ENCODE results near the gene CYSRT1. TPM values are rescaled to one million over a fixed set of nuclear protein-coding genes. Genes with fewer than 3 reads are reported as not detected.

Gene CYSRT1
- total RNA-seq, 1 experiment from 2014 or later: 16.0 TPM

DNA sequence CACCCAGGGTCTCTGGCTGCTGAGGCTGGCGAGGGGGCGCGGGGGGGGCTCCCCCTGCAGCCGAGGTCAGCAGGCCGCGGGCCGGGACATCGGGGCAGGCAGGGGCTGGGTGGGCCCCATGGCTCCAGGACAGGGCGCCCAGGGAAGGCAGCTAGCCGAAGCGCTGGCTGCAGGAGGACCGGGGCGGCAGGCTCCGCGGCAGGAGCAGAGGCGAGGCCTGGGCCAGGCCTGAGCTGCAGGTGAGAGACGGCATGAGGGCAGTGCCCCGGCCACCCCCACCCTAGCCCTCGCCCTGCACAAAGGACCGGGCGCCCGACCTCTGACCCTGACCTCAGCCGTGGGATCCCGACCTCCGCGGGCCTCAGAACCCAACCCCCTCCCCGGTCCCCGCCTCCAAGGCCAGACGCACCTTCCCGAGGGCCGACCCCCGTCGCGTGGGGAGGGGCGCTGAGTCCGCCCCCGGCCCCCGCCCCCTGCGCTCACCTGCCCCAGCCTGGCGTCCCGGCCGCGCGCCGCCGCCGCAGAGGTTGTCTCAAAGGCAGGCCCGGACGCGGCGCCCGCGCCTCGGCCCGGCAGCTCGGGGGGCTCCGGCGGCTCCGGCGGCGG, 3.4 kb upstream of the CYSRT1 start:
- in situ Hi-C loops (cut with HindIII; ENCODE audit: low sequenced_read_pairs): no loop called here
- DNase-seq (ENCODE audit: low spot score): no peak

DNA sequence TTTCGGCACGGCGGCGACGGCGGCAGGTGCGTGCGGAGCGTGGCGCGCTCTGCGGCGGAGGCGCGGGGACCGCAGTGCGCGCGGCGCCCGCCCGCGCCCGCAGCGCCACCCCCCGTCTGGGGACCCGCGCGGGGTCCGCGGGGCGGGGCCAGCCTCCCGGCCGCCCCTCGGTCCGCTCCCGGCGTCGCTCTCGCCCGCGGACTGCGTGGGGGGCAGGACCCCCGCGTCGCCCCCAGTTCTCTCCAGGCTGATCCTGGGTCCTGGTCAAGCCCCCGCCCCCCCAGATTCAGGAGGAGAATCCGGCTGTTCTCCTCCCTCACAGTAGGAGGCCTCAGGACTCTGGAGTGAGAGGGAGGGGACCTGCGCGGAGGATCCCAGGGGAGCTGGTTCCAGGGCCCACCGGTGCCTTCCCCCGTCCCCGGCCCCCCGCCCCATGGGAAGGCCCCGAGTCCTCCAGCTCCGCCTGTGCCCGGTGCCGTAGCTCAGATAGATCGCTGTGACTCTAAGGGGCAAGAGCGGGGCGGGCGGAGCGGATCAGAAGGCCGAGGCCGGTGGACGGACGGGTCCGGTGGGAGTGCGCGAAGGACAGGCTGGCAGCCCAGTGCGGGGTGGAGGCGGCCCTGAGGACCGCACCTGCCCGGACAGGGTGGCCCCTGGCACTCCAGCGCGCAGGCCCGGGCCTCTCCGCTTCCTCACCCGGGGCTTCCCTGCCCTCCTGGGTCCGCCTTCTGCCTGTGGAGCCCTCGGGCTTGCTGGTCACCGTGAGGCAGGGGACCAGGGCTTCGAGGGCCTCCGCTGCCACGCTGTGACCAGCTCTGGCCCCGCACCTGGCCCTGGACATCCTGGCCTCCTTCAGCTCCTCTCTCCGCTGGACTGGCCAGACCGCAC, 2.5 kb upstream of the CYSRT1 start, which contains the start of gene RNF208:
RNF208 (minus strand) TSS at position 51 of the 888 bp plus-strand sequence. CDS start 1,028 bp downstream, outside the sequence.
- DNase-seq (ENCODE audit: low spot score): no peak
- in situ Hi-C loops (cut with HindIII; ENCODE audit: low sequenced_read_pairs): no loop called here

DNA sequence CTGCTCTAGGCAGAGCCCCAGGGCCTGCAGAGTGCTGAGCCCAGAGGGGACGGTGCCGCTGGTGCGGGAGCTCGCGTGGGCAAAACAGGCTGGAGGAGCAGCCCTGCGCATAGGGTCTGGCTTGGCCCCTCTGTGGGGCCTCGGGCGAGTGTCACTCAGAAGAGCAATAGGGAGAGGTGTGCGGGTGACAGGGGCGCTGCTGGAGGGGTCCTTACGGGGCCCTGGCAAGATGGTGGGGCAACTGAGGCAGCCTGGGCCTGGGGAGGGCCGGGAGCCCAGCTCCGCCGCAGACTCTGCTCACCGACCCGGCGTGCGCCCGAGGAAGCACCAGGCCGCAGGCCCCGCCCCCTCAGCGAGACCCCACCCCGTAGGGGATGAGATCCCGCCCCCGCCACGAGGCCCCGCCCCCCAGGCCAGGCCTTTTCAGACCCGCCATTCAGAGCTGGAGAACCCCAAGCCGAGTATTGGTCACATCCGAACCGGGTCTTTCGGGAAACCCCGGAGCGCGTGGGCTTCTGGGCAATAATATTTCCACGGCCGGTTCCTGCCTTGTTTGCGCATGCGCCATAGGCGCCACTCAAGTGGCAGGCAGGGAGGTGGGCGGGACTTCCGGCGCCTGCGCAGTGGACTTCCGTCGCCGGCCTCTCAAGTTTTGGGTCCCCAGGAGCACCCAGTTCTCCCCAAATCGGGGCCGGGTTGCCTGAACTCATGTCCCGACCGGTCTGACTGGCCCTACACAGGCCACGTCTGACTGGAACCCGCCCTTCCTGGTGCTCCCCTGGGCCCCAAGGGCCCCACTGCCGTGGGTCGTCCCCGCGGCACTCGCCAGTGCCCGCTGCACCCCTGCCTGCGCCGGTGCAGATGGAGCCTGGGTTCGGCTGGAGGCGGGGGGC, 1.6 kb upstream of the CYSRT1 start:
- in situ Hi-C loops (cut with HindIII; ENCODE audit: low sequenced_read_pairs): no loop called here

DNA sequence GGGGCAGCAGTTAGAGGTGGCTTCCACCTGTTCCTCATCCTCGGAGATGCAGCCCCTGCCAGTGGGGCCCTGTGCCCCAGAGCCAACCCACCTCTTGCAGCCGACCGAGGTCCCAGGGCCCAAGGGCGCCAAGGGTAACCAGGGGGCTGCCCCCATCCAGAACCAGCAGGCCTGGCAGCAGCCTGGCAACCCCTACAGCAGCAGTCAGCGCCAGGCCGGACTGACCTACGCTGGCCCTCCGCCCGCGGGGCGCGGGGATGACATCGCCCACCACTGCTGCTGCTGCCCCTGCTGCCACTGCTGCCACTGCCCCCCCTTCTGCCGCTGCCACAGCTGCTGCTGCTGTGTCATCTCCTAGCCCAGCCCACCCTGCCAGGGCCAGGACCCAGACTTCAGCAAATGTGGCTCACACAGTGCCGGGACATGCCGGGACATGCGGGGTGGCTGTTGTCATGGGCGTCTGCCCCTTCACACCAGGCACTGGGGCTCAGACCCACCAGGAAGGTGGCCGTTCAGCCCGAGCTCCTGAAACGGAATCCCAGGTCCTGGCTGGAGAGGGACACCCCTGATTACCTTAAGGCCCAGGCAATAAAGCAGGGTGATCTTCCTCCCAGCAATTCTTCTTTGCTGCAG, 841 bp downstream of the CYSRT1 start:
- in situ Hi-C loops (cut with HindIII; ENCODE audit: low sequenced_read_pairs): no loop called here

More for the DNA sequence above, 1.6 kb upstream of the CYSRT1 start:
- peak; percentile 97 for DNase-seq (ENCODE audit: low spot score)

DNA sequence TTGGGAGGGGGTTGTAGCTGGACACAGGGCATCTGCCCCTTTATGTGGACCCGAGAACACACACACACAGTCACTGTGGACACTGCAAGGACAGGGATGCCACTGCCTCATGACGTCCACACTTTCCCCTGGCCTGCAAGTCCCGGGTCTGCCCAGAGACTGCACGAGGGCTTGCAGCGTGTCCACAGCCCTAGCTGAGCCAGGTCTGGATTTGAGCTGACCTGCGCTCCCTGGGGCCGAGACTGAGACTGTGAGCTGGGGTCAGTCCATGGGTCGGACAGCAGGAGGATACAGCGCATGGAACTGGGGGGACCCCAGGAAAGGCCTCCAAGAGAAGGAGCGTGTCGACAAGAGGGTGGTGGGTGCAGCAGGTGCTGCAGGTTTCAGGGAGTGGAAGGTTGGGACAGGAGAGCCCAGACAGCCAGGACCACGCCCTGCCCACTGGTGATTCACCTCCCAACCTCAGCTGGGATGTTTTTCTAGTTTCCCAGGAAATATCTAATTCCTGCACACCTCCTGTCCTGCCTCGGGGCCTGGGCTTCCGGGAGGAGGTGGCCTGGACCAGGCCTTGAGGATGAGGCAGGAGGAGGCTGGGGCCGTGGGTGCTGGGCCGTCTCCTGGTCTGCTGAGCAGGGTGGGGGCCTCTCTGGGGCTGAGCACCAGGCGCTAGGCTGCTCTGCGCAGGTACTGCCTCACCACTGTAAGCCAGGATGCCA, 1.5 kb downstream of the CYSRT1 start:
- no peak for DNase-seq (ENCODE audit: low spot score)
- in situ Hi-C loops (cut with HindIII; ENCODE audit: low sequenced_read_pairs): no loop called here

More for the DNA sequence above, 841 bp downstream of the CYSRT1 start:
- no peak for DNase-seq (ENCODE audit: low spot score)

DNA sequence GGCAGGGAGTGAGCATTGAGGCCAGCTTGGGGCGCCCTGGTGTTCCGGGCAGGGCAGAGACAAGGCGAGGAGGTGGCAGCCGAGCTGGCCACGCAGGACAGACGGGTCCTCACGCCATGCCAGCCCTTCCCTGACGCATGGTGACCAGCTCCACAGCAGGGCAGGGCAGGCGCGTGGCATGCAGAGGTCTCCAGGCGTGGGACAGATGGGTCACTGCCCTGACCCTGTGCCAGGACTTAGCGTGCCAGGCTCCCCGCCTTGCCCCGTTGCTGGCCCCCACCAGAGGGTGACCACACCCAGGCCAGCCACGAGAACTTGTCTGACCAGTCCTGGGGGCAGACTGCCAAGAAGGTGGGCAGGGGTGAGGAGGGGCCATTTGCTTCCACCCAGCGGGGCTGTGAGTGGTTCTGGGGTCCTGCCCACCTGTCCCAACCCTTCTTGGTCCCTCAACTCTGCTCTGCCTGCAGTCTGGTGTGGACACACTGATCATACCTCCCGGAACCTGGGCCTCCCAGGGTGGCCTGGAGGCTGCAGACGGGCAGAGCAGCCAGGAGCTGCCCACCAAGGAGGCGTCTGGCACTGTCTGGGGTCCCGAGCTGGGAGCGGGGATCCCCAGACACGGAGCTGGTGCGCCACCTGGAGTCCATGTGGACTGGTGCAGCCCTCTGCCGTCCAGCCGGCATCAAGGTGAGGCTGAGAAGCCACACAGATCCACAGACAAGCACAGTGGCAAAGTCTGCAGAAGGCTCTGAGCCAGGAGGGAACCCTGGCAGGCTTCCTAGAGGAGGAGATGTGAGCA, 2.3 kb downstream of the CYSRT1 start, which contains the start of gene RNF224:
RNF224 (plus strand) TSS at position 449 of the 799 bp plus-strand sequence. CDS start 834 bp downstream, outside the sequence.
- in situ Hi-C loops (cut with HindIII; ENCODE audit: low sequenced_read_pairs): no loop called here
- DNase-seq (ENCODE audit: low spot score): peak; percentile 79

DNA sequence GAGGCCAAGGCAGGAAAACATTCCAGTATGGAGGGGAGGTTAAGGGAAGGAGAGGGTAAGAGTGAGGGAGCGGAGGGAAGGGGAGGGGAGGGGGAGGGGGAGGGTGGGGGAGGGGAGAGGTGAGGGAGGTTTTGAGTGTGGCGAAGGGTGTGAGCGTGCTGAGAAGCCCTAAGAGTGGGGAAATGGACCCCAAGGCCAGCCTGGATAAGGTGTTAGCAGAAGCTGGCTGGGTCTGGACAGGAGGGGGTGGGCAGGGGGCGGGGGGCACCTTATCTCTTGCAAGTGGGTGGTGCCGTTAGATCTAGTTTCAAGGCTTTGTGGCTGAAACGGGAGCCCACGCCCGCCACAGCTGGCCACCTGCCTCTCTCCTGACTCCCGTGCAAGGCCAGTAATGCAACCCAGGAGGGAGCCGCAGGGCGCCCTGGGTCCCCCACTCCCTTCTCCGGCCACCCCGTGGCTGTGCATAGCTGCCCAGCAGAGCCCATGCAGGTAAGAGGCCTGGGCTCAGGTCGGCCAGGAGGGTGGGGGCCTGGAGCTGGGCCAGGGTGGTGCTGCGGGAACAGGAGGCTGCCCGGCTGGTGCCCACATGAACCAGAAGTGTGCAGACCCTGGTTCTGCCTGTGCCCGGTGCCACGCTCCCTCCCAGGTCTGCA, 3.0 kb downstream of the CYSRT1 start:
- in situ Hi-C loops (cut with HindIII; ENCODE audit: low sequenced_read_pairs): no loop called here
- DNase-seq (ENCODE audit: low spot score): no peak

DNA sequence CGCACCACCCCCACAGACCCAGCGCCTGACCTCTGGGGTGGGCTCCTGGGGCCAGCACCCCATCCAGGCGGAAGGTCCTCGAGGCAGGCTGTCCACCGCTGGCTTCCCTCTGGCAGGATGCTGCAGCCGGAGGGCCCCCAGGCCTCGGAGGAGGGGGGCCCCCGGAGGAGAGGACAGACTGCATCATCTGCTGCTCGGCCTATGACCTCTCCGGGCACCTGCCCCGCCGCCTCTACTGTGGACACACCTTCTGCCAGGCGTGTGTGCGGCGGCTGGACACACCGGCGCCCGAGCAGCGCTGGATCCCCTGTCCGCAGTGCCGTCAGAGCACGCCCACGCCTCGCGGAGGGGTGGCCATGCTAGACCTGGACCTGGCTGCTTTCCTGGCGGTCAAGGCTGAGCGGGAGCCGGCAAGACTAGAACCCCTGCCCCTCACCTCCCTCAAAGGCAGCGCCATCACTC, 3.6 kb downstream of the CYSRT1 start:
- no peak for DNase-seq (ENCODE audit: low spot score)
- in situ Hi-C loops (cut with HindIII; ENCODE audit: low sequenced_read_pairs): no loop called here

DNA sequence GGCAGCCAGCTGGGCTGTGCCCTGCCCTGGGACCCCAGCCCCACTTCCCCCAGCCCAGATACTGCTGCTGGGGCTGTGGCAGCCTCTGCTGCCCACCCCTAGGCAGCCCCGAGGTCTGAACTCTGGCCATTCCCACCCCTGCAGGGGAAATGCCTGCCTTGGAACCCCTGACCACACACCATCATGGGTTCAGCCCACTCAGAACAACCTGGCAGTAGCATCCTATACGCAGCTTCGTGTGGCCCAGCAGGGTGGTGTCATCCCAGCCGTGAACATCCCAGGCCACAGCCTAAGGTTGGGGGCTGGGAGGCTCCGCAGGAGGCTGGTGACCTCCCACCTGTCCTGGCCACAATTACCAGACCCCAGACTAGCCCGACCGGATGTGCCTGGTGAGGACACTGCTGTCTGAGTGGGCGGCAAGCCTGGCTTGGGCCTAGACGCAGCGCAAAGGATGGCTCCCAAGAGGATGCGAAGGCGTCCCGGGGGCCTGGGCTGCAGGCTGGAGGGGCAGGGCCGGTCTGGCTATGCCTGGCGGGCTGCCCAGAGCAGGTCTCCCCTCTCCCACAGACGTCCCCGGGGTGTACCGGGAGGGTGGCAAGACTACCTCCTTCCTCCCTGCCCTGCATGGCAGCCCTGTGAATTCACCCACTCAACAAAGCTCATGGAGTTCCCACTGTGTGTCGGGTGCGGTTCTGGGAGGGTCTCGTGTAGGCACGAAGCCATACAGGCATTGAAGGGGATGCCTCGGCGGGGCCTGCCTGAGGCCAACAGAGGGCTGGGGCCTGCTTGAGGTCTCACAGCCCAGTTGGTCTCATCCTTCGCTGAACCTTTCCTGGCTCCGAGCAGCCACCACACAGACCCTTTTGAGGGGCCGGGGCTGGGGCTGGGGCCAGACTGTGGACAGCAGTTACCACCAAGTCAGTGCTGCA, 4.3 kb downstream of the CYSRT1 start:
- in situ Hi-C loops (cut with HindIII; ENCODE audit: low sequenced_read_pairs): no loop called here
- no peak for DNase-seq (ENCODE audit: low spot score)

DNA sequence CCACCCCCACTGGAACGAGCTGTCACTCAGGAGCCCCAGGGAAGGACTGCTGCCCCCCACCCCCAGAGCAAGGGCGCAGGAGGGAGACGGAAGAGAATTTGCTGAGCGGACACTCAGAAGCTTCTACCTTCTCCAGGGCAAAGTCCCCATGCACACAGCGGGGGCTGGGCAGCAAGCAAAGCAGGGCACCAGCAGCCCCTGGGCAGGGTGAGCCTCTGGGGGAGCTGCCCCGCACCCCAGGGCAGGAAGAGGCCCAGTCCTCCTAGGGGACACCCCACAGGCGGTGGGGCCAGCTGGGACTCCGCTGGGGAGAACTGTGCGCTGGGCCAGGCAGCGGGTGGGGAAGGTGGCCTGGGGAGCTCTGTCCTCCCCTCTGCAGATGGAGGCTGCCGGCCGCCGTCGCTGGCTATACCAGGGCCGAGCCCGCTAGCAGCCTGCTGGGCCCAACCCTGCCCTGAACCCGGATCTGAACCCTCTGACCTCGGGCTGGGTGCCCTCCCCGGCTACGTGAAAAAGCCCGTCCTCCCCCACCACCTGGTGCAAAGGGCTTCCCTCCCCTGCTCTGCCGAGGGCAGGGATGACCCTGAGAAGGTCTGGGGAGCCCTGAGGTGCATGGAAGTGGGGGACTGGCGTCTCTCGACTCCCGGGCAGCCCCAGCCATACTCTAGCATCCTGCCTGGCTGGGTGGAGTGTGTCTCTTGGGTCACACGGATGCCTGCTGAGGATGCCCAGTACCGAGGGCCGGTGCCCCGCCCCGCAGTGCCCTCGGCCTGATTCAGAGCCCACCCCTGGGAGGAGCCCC, 5.1 kb downstream of the CYSRT1 start:
- no peak for DNase-seq (ENCODE audit: low spot score)
- in situ Hi-C loops (cut with HindIII; ENCODE audit: low sequenced_read_pairs): no loop called here

DNA sequence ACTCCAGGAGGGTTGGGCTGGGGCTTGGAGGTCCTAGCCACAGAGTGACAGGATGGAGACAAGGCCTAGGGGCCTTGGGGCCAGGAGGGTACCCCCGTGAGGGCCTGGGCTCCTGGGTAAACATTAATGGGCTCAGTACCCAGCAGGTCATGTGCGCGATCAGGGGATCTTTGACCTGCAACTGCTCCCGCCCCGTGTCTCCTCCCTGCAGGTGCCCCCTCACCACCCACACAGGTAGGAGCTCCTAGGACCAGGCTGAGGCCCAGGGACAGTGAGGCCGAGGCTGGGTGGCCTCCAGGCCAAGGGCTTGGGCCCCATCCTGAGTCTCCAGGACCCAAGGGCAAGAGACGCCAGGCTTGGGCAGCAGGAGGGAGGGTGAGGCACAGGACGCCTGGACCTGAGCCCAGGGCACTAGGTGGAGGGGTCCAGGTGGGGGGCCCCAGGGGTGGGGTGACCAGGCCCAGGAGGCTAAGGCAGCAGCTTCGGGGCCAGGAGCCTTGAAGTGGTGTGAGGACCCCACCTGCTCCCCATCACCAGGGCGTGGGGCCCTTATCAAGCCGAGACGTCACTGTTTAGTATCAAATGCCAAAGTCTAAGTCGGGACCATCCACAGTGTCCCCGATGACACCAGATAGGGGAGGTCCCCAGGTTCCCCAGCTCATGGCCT, 5.9 kb downstream of the CYSRT1 start, which contains the start of gene SLC34A3:
SLC34A3 (plus strand) TSS at position 197 of the 667 bp plus-strand sequence. CDS start 802 bp downstream, outside the sequence.
- in situ Hi-C loops (cut with HindIII; ENCODE audit: low sequenced_read_pairs): no loop called here
- DNase-seq (ENCODE audit: low spot score): no peak

DNA sequence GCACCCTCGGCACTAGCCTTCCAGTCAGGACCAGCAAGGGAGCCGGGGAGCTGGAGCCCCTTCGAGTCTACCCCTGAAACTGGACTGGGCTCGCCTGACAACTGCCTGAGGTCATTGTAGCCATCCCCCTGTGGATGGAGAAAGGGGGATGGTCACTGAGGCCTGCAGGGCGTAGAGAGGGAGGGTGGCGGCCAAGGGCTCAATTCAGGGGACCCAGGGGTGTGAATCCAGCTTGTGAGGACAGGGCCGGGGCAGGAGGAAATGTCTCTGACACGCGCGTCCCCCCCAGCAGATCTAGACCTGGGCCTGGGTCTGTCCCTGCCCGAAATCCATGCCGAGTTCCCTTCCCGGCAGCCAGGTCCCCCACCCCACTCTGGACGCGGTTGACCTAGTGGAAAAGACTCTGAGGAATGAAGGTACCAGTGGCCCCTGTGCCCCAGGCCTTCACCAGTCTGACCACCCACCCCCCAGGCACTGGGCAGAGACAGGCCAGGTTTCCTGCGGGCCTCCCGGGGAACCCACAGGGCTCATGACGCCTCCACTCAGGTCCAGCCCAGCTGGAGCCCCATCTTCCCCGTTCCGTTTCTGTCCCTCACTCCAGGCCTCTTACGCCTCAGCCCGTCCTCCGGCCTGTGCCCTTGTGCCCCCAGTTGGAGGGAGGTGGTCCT, 6.5 kb downstream of the CYSRT1 start:
- in situ Hi-C loops (cut with HindIII; ENCODE audit: low sequenced_read_pairs): no loop called here
- DNase-seq (ENCODE audit: low spot score): no peak

DNA sequence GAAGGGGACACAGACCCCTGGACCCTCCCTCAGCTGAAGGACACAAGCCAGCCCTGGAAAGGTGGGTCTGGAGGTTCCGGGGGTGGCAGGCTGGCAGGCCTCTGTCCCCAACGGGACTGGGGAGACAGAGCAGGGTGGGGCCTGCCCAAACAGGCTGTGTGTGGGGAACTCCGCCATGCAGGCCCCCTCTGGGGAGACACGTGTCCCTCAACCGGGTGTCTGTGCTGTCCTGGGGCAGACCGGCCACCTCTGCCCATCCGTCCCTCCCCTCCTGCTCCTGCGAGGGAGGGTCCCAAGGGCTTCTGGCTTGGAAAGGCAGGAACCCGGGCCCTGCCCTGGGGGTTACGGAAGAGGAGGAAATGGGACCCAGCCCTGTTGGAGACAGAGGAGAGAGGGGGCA, 7.1 kb downstream of the CYSRT1 start:
- no peak for DNase-seq (ENCODE audit: low spot score)
- in situ Hi-C loops (cut with HindIII; ENCODE audit: low sequenced_read_pairs): no loop called here

DNA sequence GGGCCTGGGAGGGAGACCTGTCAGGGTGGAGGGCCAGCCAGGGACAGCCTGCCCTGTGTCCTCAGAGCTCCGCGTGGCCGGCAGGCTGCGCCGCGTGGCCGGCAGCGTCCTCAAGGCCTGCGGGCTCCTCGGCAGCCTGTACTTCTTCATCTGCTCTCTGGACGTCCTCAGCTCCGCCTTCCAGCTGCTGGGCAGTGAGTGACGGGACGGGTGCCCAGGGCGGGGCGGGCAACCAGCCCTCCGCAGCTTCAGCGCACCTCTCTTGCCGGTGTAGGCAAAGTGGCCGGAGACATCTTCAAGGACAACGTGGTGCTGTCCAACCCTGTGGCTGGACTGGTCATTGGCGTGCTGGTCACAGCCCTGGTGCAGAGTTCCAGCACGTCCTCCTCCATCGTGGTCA, 7.5 kb downstream of the CYSRT1 start:
- in situ Hi-C loops (cut with HindIII; ENCODE audit: low sequenced_read_pairs): no loop called here

More for the DNA sequence above, 7.5 kb downstream of the CYSRT1 start:
- DNase-seq (ENCODE audit: low spot score): no peak
